ENCODE data around the gene STPG4.

The STPG4 gene

GRCh38 chr2:47072728-47073191, 82.3 kb downstream of the STPG4 start:
- no peak for DNase-seq (ENCODE audit: low read depth in 2 of 2, low spot score in 1 of 2)

- DNase-seq (ENCODE audit: low read depth in 2 of 2, low spot score in 1 of 2), result no peak
Observed at GRCh38 chr2:47072018-47072691, 83.0 kb downstream of the STPG4 start.

GRCh38 chr2:47070920-47071824, 83.9 kb downstream of the STPG4 start:
- DNase-seq (ENCODE audit: low read depth in 2 of 2, low spot score in 1 of 2), result peak in 1 of 2 donors; percentile 27

- DNase-seq (ENCODE audit: low read depth in 2 of 2, low spot score in 1 of 2), result no peak
Observed at GRCh38 chr2:47070155-47070919, 84.8 kb downstream of the STPG4 start.

GRCh38 chr2:47069628-47070154, 85.4 kb downstream of the STPG4 start:
- no peak for DNase-seq (ENCODE audit: low read depth in 2 of 2, low spot score in 1 of 2)

- no peak for DNase-seq (ENCODE audit: low read depth in 2 of 2, low spot score in 1 of 2)
Observed at GRCh38 chr2:47068981-47069627, 86.0 kb downstream of the STPG4 start.

- DNase-seq (ENCODE audit: low read depth in 2 of 2, low spot score in 1 of 2), result no peak
Observed at GRCh38 chr2:47067788-47068407, 87.2 kb downstream of the STPG4 start.

GRCh38 chr2:47065771-47066380, 89.2 kb downstream of the STPG4 start:
- DNase-seq (ENCODE audit: low read depth in 2 of 2, low spot score in 1 of 2), result no peak

- no peak for DNase-seq (ENCODE audit: low read depth in 2 of 2, low spot score in 1 of 2)
Observed at GRCh38 chr2:47065343-47065742, 89.8 kb downstream of the STPG4 start.

- no peak for DNase-seq (ENCODE audit: low read depth in 2 of 2, low spot score in 1 of 2)
Observed at GRCh38 chr2:47064106-47064505, 91.0 kb downstream of the STPG4 start.

- no peak for DNase-seq (ENCODE audit: low read depth in 2 of 2, low spot score in 1 of 2)
Observed at GRCh38 chr2:47063538-47063930, 91.6 kb downstream of the STPG4 start.

- DNase-seq (ENCODE audit: low read depth in 2 of 2, low spot score in 1 of 2), result no peak
Observed at GRCh38 chr2:47062681-47063537, 92.2 kb downstream of the STPG4 start.

GRCh38 chr2:47061944-47062678, 93.0 kb downstream of the STPG4 start:
- DNase-seq (ENCODE audit: low read depth in 2 of 2, low spot score in 1 of 2), result no peak

GRCh38 chr2:47060652-47061170, 94.4 kb downstream of the STPG4 start:
- no peak for DNase-seq (ENCODE audit: low read depth in 2 of 2, low spot score in 1 of 2)

GRCh38 chr2:47058003-47058931, 96.8 kb downstream of the STPG4 start:
- no peak for DNase-seq (ENCODE audit: low read depth in 2 of 2, low spot score in 1 of 2)

- no peak for DNase-seq (ENCODE audit: low read depth in 2 of 2, low spot score in 1 of 2)
Observed at GRCh38 chr2:47057687-47058002, 97.5 kb downstream of the STPG4 start.
